HG03196 (cell line): ENCODE data around the gene SLC6A6.

Experiments
- ATAC-seq: cut with Tn5 transposase; IDR thresholded peaks from one replicate; pipeline ENCODE4 v1.9.1; 2021; ENCODE audit not compliant: unreplicated experiment

The SLC6A6 gene

GRCh38 chr3:14464521-14464920, 62.1 kb downstream of the SLC6A6 start:
- no peak for ATAC-seq

- ATAC-seq, result no peak
These were observed 63.0 kb downstream of the SLC6A6 start for GRCh38 chr3:14465425-14465824.

GRCh38 chr3:14466179-14466903, 63.9 kb downstream of the SLC6A6 start:
- ATAC-seq, result no peak

- no peak for ATAC-seq
These were observed 65.6 kb downstream of the SLC6A6 start for GRCh38 chr3:14467814-14468620.

- ATAC-seq, result no peak
These were observed 66.2 kb downstream of the SLC6A6 start for GRCh38 chr3:14468621-14468981.

GRCh38 chr3:14470461-14470860, 68.1 kb downstream of the SLC6A6 start:
- ATAC-seq, result no peak

- ATAC-seq, result no peak
These were observed 68.6 kb downstream of the SLC6A6 start for GRCh38 chr3:14471016-14471415.

GRCh38 chr3:14471690-14472089, 69.3 kb downstream of the SLC6A6 start:
- ATAC-seq, result no peak

- ATAC-seq, result no peak
These were observed 70.3 kb downstream of the SLC6A6 start for GRCh38 chr3:14472471-14473351.

- ATAC-seq, result no peak
These were observed 71.0 kb downstream of the SLC6A6 start for GRCh38 chr3:14473411-14473891.

GRCh38 chr3:14474363-14475081, 72.1 kb downstream of the SLC6A6 start:
- no peak for ATAC-seq

GRCh38 chr3:14475621-14476020, 73.2 kb downstream of the SLC6A6 start:
- ATAC-seq, result no peak

- ATAC-seq, result no peak
These were observed 74.3 kb downstream of the SLC6A6 start for GRCh38 chr3:14476583-14477265.

- ATAC-seq, result no peak
These were observed 75.0 kb downstream of the SLC6A6 start for GRCh38 chr3:14477311-14477935.

- no peak for ATAC-seq
These were observed 76.6 kb downstream of the SLC6A6 start for GRCh38 chr3:14478956-14479550.

- ATAC-seq, result no peak
These were observed 77.2 kb downstream of the SLC6A6 start for GRCh38 chr3:14479591-14479990.

- ATAC-seq, result no peak
These were observed 78.0 kb downstream of the SLC6A6 start for GRCh38 chr3:14480207-14481017.

GRCh38 chr3:14481018-14481645, 78.7 kb downstream of the SLC6A6 start:
- ATAC-seq, result no peak
